Psoas muscle (tissue), 8 donors: ENCODE results near the gene SYNGR1. TPM values are rescaled to one million over a fixed set of nuclear protein-coding genes. Genes with fewer than 3 reads are reported as not detected.

Source experiments
- ATAC-seq, 4 donors: fragments of 200-7000 bp; cut with Tn5 transposase; one replicate each; pipeline ENCODE4 v1.9.1; 2020; ENCODE audit warnings: moderate library complexity in 3 of 4, mild to moderate bottlenecking in 2 of 4
- DNase-seq, 2 donors: peaks; one replicate each; pipeline ENCODE4 v3.0.0-alpha.2; 2020
- H3K27ac ChIP-seq: fragments of 200-600 bp; one replicate; pipeline ENCODE4 v1.8.0; 2022
- H3K27me3 ChIP-seq, 3 donors: fragments of 200-600 bp in 1 of 3; one replicate each; pipeline versions ENCODE4 v1.6.1 to v1.8.0; 2013 to 2022; ENCODE audit warnings: low read length in 2 of 3, mild to moderate bottlenecking in 2 of 3, moderate library complexity in 1 of 3; ENCODE audit not compliant: insufficient read depth in 3 of 3
- H3K36me3 ChIP-seq, 2 donors: fragments of 200-600 bp in 1 of 2; one replicate each; pipeline versions ENCODE4 v1.6.1 to v1.8.0; 2013 to 2022; ENCODE audit warnings: low read depth in 1 of 2, mild to moderate bottlenecking in 1 of 2, moderate library complexity in 1 of 2; ENCODE audit not compliant: insufficient read depth in 1 of 2
- H3K4me1 ChIP-seq: fragments of 200-600 bp; one replicate; pipeline ENCODE4 v1.8.0; 2022
- H3K4me3 ChIP-seq: fragments of 200-600 bp; one replicate; pipeline ENCODE4 v1.8.0; 2022; ENCODE audit warnings: mild to moderate bottlenecking
- H3K9me3 ChIP-seq: fragments of 200-600 bp; one replicate; pipeline ENCODE4 v1.8.0; 2022
- WGBS, 3 donors: extraction: QIAGEN DNeasy Blood & Tissue Kit; methylation state at CpG; one replicate each; pipeline versions ENCODE4 v1.1.6 to v1.1.7; 2013; 5-methylcytosine and 5-hydroxymethylcytosine counted together
- intact Hi-C, 2 donors: fragments of 100-400 bp; cut with DNase I; formaldehyde crosslinking; loops; one replicate each; pipeline versions ENCODE4 v1.11.0 to v1.14.2; 2022
- polyA plus RNA-seq, 3 donors: library from polyadenylated mRNA; stranded (reverse); fragments of 200-250 nt; gene quantifications; one replicate each; pipeline ENCODE4 v1.2.3, GENCODE V29; 2013
- total RNA-seq, 4 donors: library from RNA; stranded (reverse); fragmentation: NEBNext Ultra II Directional in 2 of 4; extraction: Animal tissue kit (Norgen Biotek cat#: 25700) in 2 of 4; gene quantifications; one replicate each; pipeline versions ENCODE4 v1.2.1 to v1.2.4, GENCODE V29; 2021 to 2023
- TF ChIP-seq, protein P1 (sequence below): fragments of 200-600 bp; IDR thresholded peaks from one replicate; pipeline ENCODE4 v1.8.0; 2022; ENCODE audit warnings: antibody characterized with exemption
- donor health status: healthy with polysubstance abuse.
- donor health status: DM: no; HTN: no; CAD: no; lungs with moderate emphysema.
- donor health status: Bipolar disorder and iron deficiency.
- donor health status: healthy.
- donor health status: DM: yes; HTN: yes; CAD: no.
- donor health status: DM: no; HTN: no; CAD: no.
- donor health status: DM: no; HTN: no; CAD: no.
- donor health status: DM: yes; HTN: yes; CAD: no.

SYNGR1 gene
- total and polyA plus RNA-seq, 7 donors, result 15.3 to 39.9 (median 20.4) TPM

DNA sequence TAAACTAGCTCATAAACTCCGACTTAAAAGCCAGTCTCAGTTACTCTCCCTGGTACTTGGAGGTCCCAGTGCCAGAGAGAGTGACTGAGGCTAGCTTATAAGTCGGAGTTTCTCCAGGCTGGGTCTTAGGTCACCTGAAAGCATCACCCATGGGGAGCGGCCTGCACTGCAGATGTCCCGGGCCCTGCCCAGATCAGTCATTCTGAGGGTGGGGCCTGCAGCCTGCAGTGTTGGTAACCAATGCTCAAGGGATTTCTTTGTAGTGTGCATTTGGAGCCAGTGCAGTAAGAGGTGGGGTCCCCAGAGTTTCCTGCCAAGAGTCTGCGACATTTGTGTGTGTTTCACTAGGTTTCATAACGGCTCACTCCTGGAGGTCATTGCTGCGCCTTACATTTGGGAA lies 64.6 kb downstream of the SYNGR1 start:
- TF ChIP-seq, protein P1, sequence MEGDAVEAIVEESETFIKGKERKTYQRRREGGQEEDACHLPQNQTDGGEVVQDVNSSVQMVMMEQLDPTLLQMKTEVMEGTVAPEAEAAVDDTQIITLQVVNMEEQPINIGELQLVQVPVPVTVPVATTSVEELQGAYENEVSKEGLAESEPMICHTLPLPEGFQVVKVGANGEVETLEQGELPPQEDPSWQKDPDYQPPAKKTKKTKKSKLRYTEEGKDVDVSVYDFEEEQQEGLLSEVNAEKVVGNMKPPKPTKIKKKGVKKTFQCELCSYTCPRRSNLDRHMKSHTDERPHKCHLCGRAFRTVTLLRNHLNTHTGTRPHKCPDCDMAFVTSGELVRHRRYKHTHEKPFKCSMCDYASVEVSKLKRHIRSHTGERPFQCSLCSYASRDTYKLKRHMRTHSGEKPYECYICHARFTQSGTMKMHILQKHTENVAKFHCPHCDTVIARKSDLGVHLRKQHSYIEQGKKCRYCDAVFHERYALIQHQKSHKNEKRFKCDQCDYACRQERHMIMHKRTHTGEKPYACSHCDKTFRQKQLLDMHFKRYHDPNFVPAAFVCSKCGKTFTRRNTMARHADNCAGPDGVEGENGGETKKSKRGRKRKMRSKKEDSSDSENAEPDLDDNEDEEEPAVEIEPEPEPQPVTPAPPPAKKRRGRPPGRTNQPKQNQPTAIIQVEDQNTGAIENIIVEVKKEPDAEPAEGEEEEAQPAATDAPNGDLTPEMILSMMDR, result no peak

DNA sequence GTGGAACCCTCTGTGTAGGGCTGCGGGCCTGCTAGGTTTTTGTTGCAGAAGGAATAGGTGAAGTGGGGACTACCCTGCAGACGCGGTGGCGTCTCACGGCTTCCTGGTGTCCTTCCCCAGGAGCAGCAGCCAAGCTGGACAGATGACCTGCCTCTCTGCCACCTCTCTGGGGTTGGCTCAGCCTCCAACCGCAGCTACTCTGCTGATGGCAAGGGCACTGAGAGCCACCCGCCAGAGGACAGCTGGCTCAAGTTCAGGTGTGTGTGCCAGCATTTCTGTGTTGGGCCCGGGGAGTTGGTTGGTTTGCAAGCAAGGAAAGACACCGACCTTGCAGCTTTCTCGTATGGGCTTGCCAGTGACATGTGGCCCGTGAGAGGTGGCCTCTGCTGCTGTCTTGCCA lies 65.1 kb downstream of the SYNGR1 start:
- no peak overlapping the region for H3K4me3 ChIP-seq
- H3K27me3 ChIP-seq, result no peaks in the 10 kb centered on the region
- H3K4me1 ChIP-seq, result peaks cover 56% of the 10 kb centered on the region
- 23 to 24% (median 24%) methylated on average over 11 of the region's 11 CpGs for WGBS, 3 donors
- DNase-seq, result peak; percentile 74 to 87
- TF ChIP-seq, protein P1, result no peak
- ATAC-seq, result peak; percentile 95 to 98 (median 95)
- peak overlapping the region; percentile 66 for H3K27ac ChIP-seq
- intact Hi-C loops, result no loop called here
- H3K36me3 ChIP-seq, result peaks cover 2 to 41% of the 10 kb centered on the region in 2 donors
- no peaks in the 10 kb centered on the region for H3K9me3 ChIP-seq

More for the DNA sequence above, 64.6 kb downstream of the SYNGR1 start:
- peak overlapping the region; percentile 56 for H3K27ac ChIP-seq
- H3K4me1 ChIP-seq, result peaks cover 61% of the 10 kb centered on the region
- intact Hi-C loops, result no loop called here
- DNase-seq (no peak), ATAC-seq (peak in 3 of 4 donors; percentile 15 to 19 (median 18))
- H3K36me3 ChIP-seq, result peaks cover 2 to 36% of the 10 kb centered on the region in 2 donors
- H3K27me3 ChIP-seq, result no peaks in the 10 kb centered on the region
- H3K4me3 ChIP-seq, result no peak overlapping the region
- 60 to 68% (median 64%) methylated on average over 7 of the region's 7 CpGs for WGBS, 3 donors
- no peaks in the 10 kb centered on the region for H3K9me3 ChIP-seq

DNA sequence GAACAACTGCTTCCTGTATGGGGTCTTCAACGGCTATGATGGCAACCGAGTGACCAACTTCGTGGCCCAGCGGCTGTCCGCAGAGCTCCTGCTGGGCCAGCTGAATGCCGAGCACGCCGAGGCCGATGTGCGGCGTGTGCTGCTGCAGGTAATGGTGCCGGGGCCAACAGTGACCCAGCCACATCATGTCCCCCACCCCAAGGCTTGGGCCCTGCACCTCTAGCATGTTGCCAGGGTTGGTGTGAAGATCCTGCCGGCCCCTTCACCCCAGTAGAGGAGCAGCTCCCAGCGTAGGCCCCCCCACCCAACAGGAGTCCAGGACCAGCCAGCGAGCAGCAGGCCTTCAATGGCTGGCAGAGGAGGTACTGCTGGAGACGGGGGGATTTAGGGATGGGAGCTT lies 65.7 kb downstream of the SYNGR1 start:
- intact Hi-C loops, result no loop called here
- H3K4me3 ChIP-seq, result no peak overlapping the region
- 88 to 93% (median 89%) methylated on average over 16 of the region's 16 CpGs for WGBS, 3 donors
- peak in 1 of 4 donors; percentile 3 for ATAC-seq
- DNase-seq, result no peak
- H3K27me3 ChIP-seq, result no peaks in the 10 kb centered on the region
- H3K27ac ChIP-seq, result peak overlapping the region; percentile 66
- TF ChIP-seq, protein P1, result no peak
- peaks cover 50% of the 10 kb centered on the region for H3K4me1 ChIP-seq
- H3K36me3 ChIP-seq, result peaks cover 2 to 48% of the 10 kb centered on the region in 2 donors
- H3K9me3 ChIP-seq, result no peaks in the 10 kb centered on the region

DNA sequence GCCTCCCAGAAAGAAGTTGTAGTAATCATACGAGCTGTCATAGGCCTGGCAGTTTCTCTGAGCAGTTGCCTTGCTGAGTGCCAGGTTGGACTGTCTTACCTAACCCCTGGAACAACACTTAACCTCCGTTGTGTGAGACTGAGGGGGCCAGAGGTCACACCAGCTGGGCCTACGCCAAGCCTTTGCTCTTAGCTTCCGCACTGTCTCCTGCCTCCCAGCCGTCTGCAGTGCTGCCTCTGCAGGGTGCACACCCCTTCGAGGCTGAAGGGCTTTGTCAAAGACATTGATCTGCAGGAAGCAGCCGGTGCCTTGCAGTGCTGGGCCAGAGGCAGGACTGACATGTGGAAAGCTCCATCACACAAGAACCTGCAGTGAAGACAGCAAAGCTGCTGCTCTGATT lies 66.5 kb downstream of the SYNGR1 start:
- peak in 3 of 4 donors; percentile 2 to 40 (median 26) for ATAC-seq
- Histone ChIP-seq H3K27ac (peak overlapping the region; percentile 66), H3K4me3 (no peak overlapping the region), H3K27me3 (no peaks in the 10 kb centered on the region), H3K36me3 (peaks cover 2 to 53% of the 10 kb centered on the region in 2 donors), H3K4me1 (peaks cover 43% of the 10 kb centered on the region), H3K9me3 (no peaks in the 10 kb centered on the region)
- TF ChIP-seq, protein P1, result no peak
- DNase-seq, result no peak
- 41 to 47% (median 45%) methylated on average over 7 of the region's 7 CpGs for WGBS, 3 donors
- intact Hi-C loops, result no loop called here

DNA sequence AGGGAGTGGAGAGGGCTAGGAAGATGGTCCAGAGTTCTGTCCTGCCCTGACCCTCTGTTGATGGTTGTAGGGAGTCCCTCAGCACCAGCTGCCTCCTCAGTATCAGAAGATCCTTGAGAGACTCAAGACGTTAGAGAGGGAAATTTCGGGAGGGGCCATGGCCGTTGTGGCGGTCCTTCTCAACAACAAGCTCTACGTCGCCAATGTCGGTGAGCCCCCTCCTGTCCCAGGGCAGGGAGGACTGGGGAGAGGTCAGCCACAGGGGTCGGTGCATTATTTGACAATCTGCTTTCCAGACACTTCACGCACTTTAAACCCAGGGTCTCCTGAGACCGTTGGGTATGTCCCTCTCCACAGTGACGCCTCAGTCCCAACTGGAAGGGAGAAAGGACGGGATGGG lies 67.8 kb downstream of the SYNGR1 start:
- 86 to 92% (median 89%) methylated on average over 12 of the region's 12 CpGs for WGBS, 3 donors
- Histone ChIP-seq H3K9me3 (no peaks in the 10 kb centered on the region), H3K27ac (no peak overlapping the region), H3K4me1 (peaks cover 32% of the 10 kb centered on the region), H3K4me3 (no peak overlapping the region), H3K27me3 (no peaks in the 10 kb centered on the region), H3K36me3 (peaks cover 2 to 66% of the 10 kb centered on the region in 2 donors)
- ATAC-seq, result no peak
- intact Hi-C loops, result no loop called here
- DNase-seq, result no peak
- TF ChIP-seq, protein P1, result no peak
